NCI-H1694 treated with DMSO at 0.1 percent for 48 hours (cell line): ENCODE results near the gene CADM4.
A peak's percentile ranks its signal among the peaks of the same experiment; 100 is the strongest.
"Not testable (repeated sequence)": the region's sequence is repeated elsewhere in the genome, so short reads cannot be mapped to it uniquely, and the experiment has no call there.

ENCODE experiments used
- DNase-seq: peaks from one replicate; lab custom pipeline; 2025; lab: John Stamatoyannopoulos, UW

Gene CADM4

GRCh38 chr19:43607238-43608205, 32.1 kb downstream of the CADM4 start:
- no peak for DNase-seq

- no peak for DNase-seq
Measured at GRCh38 chr19:43606569-43607229, 33.0 kb downstream of the CADM4 start.

- no peak for DNase-seq
Measured at GRCh38 chr19:43605875-43606568, 33.6 kb downstream of the CADM4 start.

- DNase-seq = not testable (repeated sequence)
Measured at GRCh38 chr19:43600326-43600725, 39.3 kb downstream of the CADM4 start.

- no peak for DNase-seq
Measured at GRCh38 chr19:43599635-43600295, 39.9 kb downstream of the CADM4 start.

- DNase-seq = no peak
Measured at GRCh38 chr19:43598445-43599240, 41.0 kb downstream of the CADM4 start.

- no peak for DNase-seq
Measured at GRCh38 chr19:43597876-43598275, 41.8 kb downstream of the CADM4 start.

- no peak for DNase-seq
Measured at GRCh38 chr19:43596842-43597461, 42.7 kb downstream of the CADM4 start.

- DNase-seq = peak; percentile 99
Measured at GRCh38 chr19:43595999-43596841, 43.4 kb downstream of the CADM4 start, which contains the start of the genes IRGQ and ZNF576. IRGQ (minus strand) TSS chr19:43596134; CDS start chr19:43595338, 796 bp downstream. ZNF576 (plus strand) TSS chr19:43596595; CDS start chr19:43597109, 514 bp downstream.

- DNase-seq = no peak
Measured at GRCh38 chr19:43595605-43595998, 44.0 kb downstream of the CADM4 start.

- DNase-seq = peak; percentile 34
Measured at GRCh38 chr19:43594710-43595604, 44.7 kb downstream of the CADM4 start.

- DNase-seq = no peak
Measured at GRCh38 chr19:43594081-43594697, 45.5 kb downstream of the CADM4 start.

GRCh38 chr19:43592800-43593350, 46.8 kb downstream of the CADM4 start:
- DNase-seq = no peak

GRCh38 chr19:43591904-43592772, 47.5 kb downstream of the CADM4 start:
- no peak for DNase-seq

GRCh38 chr19:43589678-43590077, 50.0 kb downstream of the CADM4 start:
- no peak for DNase-seq

GRCh38 chr19:43589277-43589676, 50.4 kb downstream of the CADM4 start:
- no peak for DNase-seq

GRCh38 chr19:43587029-43587428, 52.6 kb downstream of the CADM4 start:
- DNase-seq = not testable (repeated sequence)
